ENCODE measurements around the gene HBP1. TPM values are rescaled to one million over a fixed set of nuclear protein-coding genes. Genes with fewer than 3 reads are reported as not detected.

The HBP1 gene
- total and polyA plus RNA-seq, 4 donors = 22.1 to 187 (median 46.1) TPM

DNA sequence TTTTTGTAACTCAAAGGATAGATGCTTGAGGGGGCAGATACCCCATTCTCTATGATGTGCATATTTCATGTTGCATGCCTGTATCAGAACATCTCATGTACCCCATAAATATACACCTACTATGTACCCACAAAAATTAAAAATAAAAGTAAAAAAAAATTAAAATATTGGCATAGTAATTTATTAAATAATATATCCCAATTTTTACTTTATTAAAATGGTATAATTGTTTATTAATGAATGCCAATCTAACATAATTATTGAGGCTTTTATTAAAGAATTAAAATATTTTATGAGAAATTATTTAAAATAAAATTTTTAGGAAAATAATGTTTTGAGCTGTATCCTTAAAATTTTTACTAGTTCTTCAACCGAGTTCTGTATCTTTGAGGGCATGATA, 18.9 kb upstream of the HBP1 start:
- Histone ChIP-seq H3K9me3 (ENCODE audit: control insufficient read depth in 4 of 4, insufficient read depth in 3 of 4, low read length in 3 of 4) (no peaks in the 10 kb centered on the region), H3K4me3 (no peak overlapping the region), H3K27me3 (ENCODE audit: control insufficient read depth in 3 of 3, insufficient read depth in 3 of 3, low read length in 2 of 3) (no peaks in the 10 kb centered on the region), H3K27ac (ENCODE audit: low read depth in 1 of 2, low read length in 1 of 2) (no peak overlapping the region), H3K9ac (ENCODE audit: insufficient read depth in 1 of 2, low read length in 2 of 2) (no peak overlapping the region), H3K4me1 (ENCODE audit: control insufficient read depth in 5 of 5, insufficient read depth in 5 of 5, low read length in 5 of 5) (peaks cover 0 to 4% (median 0%) of the 10 kb centered on the region in 5 donors), H3K36me3 (ENCODE audit: control insufficient read depth in 4 of 4, insufficient read depth in 4 of 4, low read length in 4 of 4) (no peaks in the 10 kb centered on the region)
- ATAC-seq (ENCODE audit: insufficient read depth, low FRiP score) (no peak), DNase-seq (no peak)
- no peak for TF ChIP-seq CTCF (IDR thresholded peaks at IDR 0.05; ENCODE audit: control extremely low read depth, extremely low read depth)
- 82 to 90% methylated on average over 1 of the region's 1 CpG for WGBS, 2 donors

- TF ChIP-seq CTCF (IDR thresholded peaks at IDR 0.05; ENCODE audit: control extremely low read depth, extremely low read depth) = peak; percentile 27
- WGBS, 2 donors = 25 to 28% methylated on average over 4 of the region's 4 CpGs
- ATAC-seq (ENCODE audit: insufficient read depth, low FRiP score) (peak; percentile 72), DNase-seq (peak; percentile 78 to 90 (median 84))
- Histone ChIP-seq H3K27ac (ENCODE audit: low read depth in 1 of 2, low read length in 1 of 2) (no peak overlapping the region), H3K36me3 (ENCODE audit: control insufficient read depth in 4 of 4, insufficient read depth in 4 of 4, low read length in 4 of 4) (no peaks in the 10 kb centered on the region), H3K4me1 (ENCODE audit: control insufficient read depth in 5 of 5, insufficient read depth in 5 of 5, low read length in 5 of 5) (no peaks in the 10 kb centered on the region), H3K9ac (ENCODE audit: insufficient read depth in 1 of 2, low read length in 2 of 2) (no peak overlapping the region), H3K4me3 (no peak overlapping the region), H3K27me3 (ENCODE audit: control insufficient read depth in 3 of 3, insufficient read depth in 3 of 3, low read length in 2 of 3) (no peaks in the 10 kb centered on the region), H3K9me3 (ENCODE audit: control insufficient read depth in 4 of 4, insufficient read depth in 3 of 4, low read length in 3 of 4) (no peaks in the 10 kb centered on the region)
Observed at GRCh38 chr7:107150375-107151073, 18.3 kb upstream of the HBP1 start.

- Histone ChIP-seq H3K4me3 (no peak overlapping the region), H3K27ac (ENCODE audit: low read depth in 1 of 2, low read length in 1 of 2) (no peak overlapping the region), H3K9me3 (ENCODE audit: control insufficient read depth in 4 of 4, insufficient read depth in 3 of 4, low read length in 3 of 4) (no peaks in the 10 kb centered on the region), H3K36me3 (ENCODE audit: control insufficient read depth in 4 of 4, insufficient read depth in 4 of 4, low read length in 4 of 4) (no peaks in the 10 kb centered on the region), H3K27me3 (ENCODE audit: control insufficient read depth in 3 of 3, insufficient read depth in 3 of 3, low read length in 2 of 3) (no peaks in the 10 kb centered on the region), H3K4me1 (ENCODE audit: control insufficient read depth in 5 of 5, insufficient read depth in 5 of 5, low read length in 5 of 5) (no peaks in the 10 kb centered on the region), H3K9ac (ENCODE audit: insufficient read depth in 1 of 2, low read length in 2 of 2) (no peak overlapping the region)
- no peak for TF ChIP-seq CTCF (IDR thresholded peaks at IDR 0.05; ENCODE audit: control extremely low read depth, extremely low read depth)
- no peak for ATAC-seq (ENCODE audit: insufficient read depth, low FRiP score)
- no peak for DNase-seq
- WGBS, 2 donors = 93 to 96% methylated on average over 7 of the region's 7 CpGs
Observed at GRCh38 chr7:107151538-107151937, 17.3 kb upstream of the HBP1 start.

DNA sequence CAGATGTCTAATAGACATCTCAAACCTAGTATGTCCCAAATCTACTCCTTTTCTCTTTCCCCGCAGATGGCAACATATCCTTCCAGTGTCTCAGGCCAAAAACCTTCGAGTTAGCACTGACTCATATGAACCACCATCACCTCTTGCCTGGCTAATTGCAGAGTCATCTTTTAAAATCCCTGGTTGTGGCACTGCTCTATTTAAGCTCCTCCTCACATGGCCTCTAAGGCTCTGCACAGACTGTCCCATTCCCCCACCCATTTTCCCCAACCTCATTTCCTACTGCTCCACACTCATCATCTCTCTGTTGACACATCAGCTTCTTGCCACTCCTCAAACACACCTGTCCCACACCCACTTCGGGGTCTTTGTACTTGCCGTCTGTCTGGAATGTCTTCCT, 16.8 kb upstream of the HBP1 start:
- Histone ChIP-seq H3K4me1 (ENCODE audit: control insufficient read depth in 5 of 5, insufficient read depth in 5 of 5, low read length in 5 of 5) (no peaks in the 10 kb centered on the region), H3K27me3 (ENCODE audit: control insufficient read depth in 3 of 3, insufficient read depth in 3 of 3, low read length in 2 of 3) (no peaks in the 10 kb centered on the region), H3K36me3 (ENCODE audit: control insufficient read depth in 4 of 4, insufficient read depth in 4 of 4, low read length in 4 of 4) (peaks cover 0 to under 1% (median 0%) of the 10 kb centered on the region in 4 donors), H3K9me3 (ENCODE audit: control insufficient read depth in 4 of 4, insufficient read depth in 3 of 4, low read length in 3 of 4) (no peaks in the 10 kb centered on the region), H3K4me3 (no peak overlapping the region), H3K9ac (ENCODE audit: insufficient read depth in 1 of 2, low read length in 2 of 2) (no peak overlapping the region), H3K27ac (ENCODE audit: low read depth in 1 of 2, low read length in 1 of 2) (no peak overlapping the region)
- 58 to 75% methylated on average over 4 of the region's 4 CpGs for WGBS, 2 donors
- DNase-seq (no peak), ATAC-seq (ENCODE audit: insufficient read depth, low FRiP score) (no peak)
- TF ChIP-seq CTCF (IDR thresholded peaks at IDR 0.05; ENCODE audit: control extremely low read depth, extremely low read depth) = no peak
